Endothelial cell of umbilical vein (primary cell): Measurements from ENCODE around the gene KRT74. TPM values are rescaled to one million over a fixed set of nuclear protein-coding genes. Genes with fewer than 3 reads are reported as not detected.

Experiments
- BruUV-seq: library from RNA; stranded (reverse); fragments of 400-500 nt; replicated peaks from 2 replicates; lab custom pipeline; 2021; lab: Mats Ljungman, UMichigan
- CTCF ChIA-PET: fragments of 300-600, 350-600 bp; sonication (Branson Sonifier 250); formaldehyde crosslinking; loops from one replicate; lab custom pipeline; 2021; ENCODE audit warnings: antibody characterized with exemption, inconsistent platforms; lab: Charles Lee
- POLR2A ChIA-PET: fragments of 300-600, 350-600 bp; sonication (Branson Sonifier 250); formaldehyde crosslinking; loops from one replicate; lab custom pipeline; 2021; ENCODE audit warnings: antibody characterized with exemption, inconsistent platforms; lab: Charles Lee
- DNase-seq: peaks from one replicate; pipeline ENCODE4 v3.0.0-alpha.2; 2011; ENCODE audit warnings: low read depth, low spot score
- FAIRE-seq: peaks from 2 replicates; lab custom pipeline; 2011; peaks lifted over from hg19 to GRCh38; lab: Jason Lieb, UNC
- H2AFZ ChIP-seq: 2 replicates; pipeline ENCODE4 v1.6.0; 2012; ENCODE audit warnings: low read depth, low read length, control low read depth, inconsistent platforms
- H3K27ac ChIP-seq: 2 replicates; pipeline ENCODE4 v1.5.1; 2011; ENCODE audit warnings: low read depth, mild to moderate bottlenecking, control low read depth, low read length, moderate library complexity; ENCODE audit not compliant: insufficient read depth
- H3K27me3 ChIP-seq, 2 experiments: 2 replicates each; pipeline versions ENCODE4 v1.6.0 to v1.6.1; 2011; ENCODE audit warnings: low read length in 2 of 2, mixed read lengths in 1 of 2; ENCODE audit not compliant: control insufficient read depth in 2 of 2, insufficient read depth in 2 of 2
- H3K36me3 ChIP-seq, 2 experiments: 2 replicates in 1 of 2; 3 replicates in 1 of 2; pipeline ENCODE4 v1.5.1; 2011; ENCODE audit warnings: low read length in 2 of 2, mild to moderate bottlenecking in 1 of 2, moderate library complexity in 1 of 2; ENCODE audit not compliant: control insufficient read depth in 2 of 2, insufficient read depth in 2 of 2; ENCODE audit errors: extremely low read depth in 1 of 2
- H3K4me1 ChIP-seq: 3 replicates; pipeline ENCODE4 v1.5.1; 2011; ENCODE audit warnings: mild to moderate bottlenecking, low read length; ENCODE audit not compliant: control insufficient read depth, insufficient read depth; ENCODE audit errors: extremely low read depth
- H3K4me2 ChIP-seq: 2 replicates; pipeline ENCODE4 v1.6.1; 2011; ENCODE audit warnings: low read length, control low read depth, mixed read lengths; ENCODE audit not compliant: insufficient read depth
- H3K4me3 ChIP-seq, 3 experiments: fragments of 200-600 bp in 1 of 3; sonication (generic), shearing (Covaris generic) in 1 of 3; replicated peaks in 1 of 3; 2 replicates each; pipeline ENCODE4 v1.5.1; 2011 to 2016; ENCODE audit warnings: control low read depth in 3 of 3, low read length in 3 of 3, mild to moderate bottlenecking in 2 of 3, inconsistent platforms in 1 of 3, low read depth in 1 of 3, moderate library complexity in 1 of 3; ENCODE audit not compliant: insufficient read depth in 1 of 3
- H3K79me2 ChIP-seq: 2 replicates; pipeline ENCODE4 v1.6.0; 2012; ENCODE audit warnings: low read length, inconsistent platforms; ENCODE audit not compliant: control insufficient read depth, insufficient read depth
- H3K9ac ChIP-seq: replicated peaks from 2 replicates; pipeline ENCODE3; 2011; ENCODE audit warnings: low read length, control low read depth; ENCODE audit not compliant: insufficient read depth; ENCODE audit errors: extremely low read depth
- H3K9me1 ChIP-seq: replicated peaks from 3 replicates; pipeline ENCODE4 v1.6.0; 2011; ENCODE audit warnings: mild to moderate bottlenecking, low read length; ENCODE audit not compliant: control insufficient read depth, insufficient read depth; ENCODE audit errors: extremely low read depth
- H3K9me3 ChIP-seq: replicated peaks from 2 replicates; pipeline ENCODE4 v1.5.1; 2012; ENCODE audit warnings: low read length, inconsistent platforms; ENCODE audit not compliant: control insufficient read depth, insufficient read depth
- H4K20me1 ChIP-seq: replicated peaks from 2 replicates; pipeline ENCODE3; 2011; ENCODE audit warnings: mild to moderate bottlenecking, low read length; ENCODE audit not compliant: control insufficient read depth, insufficient read depth; ENCODE audit errors: extremely low read depth
- EZH2 ChIP-seq: IDR thresholded peaks from 2 replicates; pipeline ENCODE4 v1.6.1; 2012; ENCODE audit warnings: borderline replicate concordance, low read depth, mild to moderate bottlenecking, moderate library complexity, low read length, inconsistent platforms; ENCODE audit not compliant: severe bottlenecking
- FOS ChIP-seq: IDR thresholded peaks from 2 replicates; pipeline ENCODE4 v1.6.1; 2011; ENCODE audit warnings: mild to moderate bottlenecking, low read length, moderate library complexity, borderline replicate concordance; ENCODE audit not compliant: insufficient read depth
- POLR2AphosphoS5 ChIP-seq: IDR thresholded peaks from 2 replicates; pipeline ENCODE4 v1.6.1; 2012; ENCODE audit warnings: low read depth, mild to moderate bottlenecking, control low read depth, low read length, moderate library complexity; ENCODE audit not compliant: insufficient read depth
- dilution Hi-C: fragments of 300-500 bp; cut with MboI; formaldehyde crosslinking; loops from one replicate; pipeline ENCODE4 v1.15.0; 2019; ENCODE audit warnings: low sequenced_read_pairs; ENCODE audit not compliant: extremely low pct_ligation_motif_present
- intact Hi-C: fragments of 100-400 bp; cut with micrococcal nuclease; formaldehyde crosslinking; loops from one replicate; pipeline ENCODE4 v1.10.0; 2022
- polyA plus RNA-seq, 4 experiments: library from polyadenylated mRNA; depleted of rRNA in 3 of 4; stranded (reverse) in 3 of 4; unstranded in 1 of 4; fragments of >200 nt; gene quantifications; 2 replicates each; pipeline versions ENCODE4 v1.2.1 to v1.2.3, GENCODE V29; 2011 to 2012; ENCODE audit warnings: missing spikeins in 1 of 4
- total RNA-seq: library from RNA; stranded (reverse); gene quantifications from 2 replicates; pipeline ENCODE4 v1.2.3, GENCODE V29; 2021
- TF ChIP-seq, protein P1 (sequence below), 2 donors: IDR thresholded peaks; 1 replicate in 1 of 2; 2 replicates in 1 of 2; pipeline ENCODE4 v1.5.1; 2011; ENCODE audit warnings: low read length in 2 of 2, mild to moderate bottlenecking in 2 of 2, moderate library complexity in 2 of 2, control low read depth in 1 of 2, inconsistent platforms in 1 of 2, low read depth in 1 of 2; ENCODE audit not compliant: insufficient read depth in 1 of 2; ENCODE audit errors: extremely low read depth in 1 of 2

Gene KRT74
- total and polyA plus RNA-seq, 2 donors (not counting 3 experiments of a cell fraction or from before 2014, with no cell fraction given): not detected

DNA sequence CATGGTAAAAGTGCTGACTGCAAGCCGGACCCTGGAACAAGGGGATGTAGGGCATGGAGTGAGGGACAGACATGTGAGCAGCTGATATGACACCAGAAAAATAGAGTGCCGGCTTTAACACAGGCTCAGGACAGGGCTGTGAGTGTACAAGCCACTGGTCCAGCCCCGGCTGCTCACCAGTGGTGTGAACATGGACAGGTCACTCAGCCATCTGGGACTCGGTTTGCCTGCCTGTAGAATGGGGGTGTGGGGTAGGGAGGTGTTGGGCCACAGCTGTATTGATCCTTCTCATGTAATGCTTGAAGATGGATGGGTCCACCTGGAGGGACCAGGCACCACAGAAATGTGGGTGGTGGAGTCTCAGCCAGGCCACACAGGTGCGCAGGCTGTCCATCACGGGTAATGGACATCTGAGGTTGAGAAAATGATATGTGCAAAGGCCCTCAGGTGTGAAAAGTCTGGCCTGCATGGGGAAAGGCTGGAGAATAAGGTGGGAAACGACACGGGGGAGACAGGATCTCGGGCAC is 10.6 kb upstream of the KRT74 start:
- H2AFZ ChIP-seq: no peak overlapping the region
- no peaks in the 10 kb centered on the region for H3K36me3 ChIP-seq
- DNase-seq (no peak), FAIRE-seq (no peak)
- TF ChIP-seq EZH2 (no peak), FOS (no peak), POLR2AphosphoS5 (no peak)
- TF ChIP-seq, protein P1, sequence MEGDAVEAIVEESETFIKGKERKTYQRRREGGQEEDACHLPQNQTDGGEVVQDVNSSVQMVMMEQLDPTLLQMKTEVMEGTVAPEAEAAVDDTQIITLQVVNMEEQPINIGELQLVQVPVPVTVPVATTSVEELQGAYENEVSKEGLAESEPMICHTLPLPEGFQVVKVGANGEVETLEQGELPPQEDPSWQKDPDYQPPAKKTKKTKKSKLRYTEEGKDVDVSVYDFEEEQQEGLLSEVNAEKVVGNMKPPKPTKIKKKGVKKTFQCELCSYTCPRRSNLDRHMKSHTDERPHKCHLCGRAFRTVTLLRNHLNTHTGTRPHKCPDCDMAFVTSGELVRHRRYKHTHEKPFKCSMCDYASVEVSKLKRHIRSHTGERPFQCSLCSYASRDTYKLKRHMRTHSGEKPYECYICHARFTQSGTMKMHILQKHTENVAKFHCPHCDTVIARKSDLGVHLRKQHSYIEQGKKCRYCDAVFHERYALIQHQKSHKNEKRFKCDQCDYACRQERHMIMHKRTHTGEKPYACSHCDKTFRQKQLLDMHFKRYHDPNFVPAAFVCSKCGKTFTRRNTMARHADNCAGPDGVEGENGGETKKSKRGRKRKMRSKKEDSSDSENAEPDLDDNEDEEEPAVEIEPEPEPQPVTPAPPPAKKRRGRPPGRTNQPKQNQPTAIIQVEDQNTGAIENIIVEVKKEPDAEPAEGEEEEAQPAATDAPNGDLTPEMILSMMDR (IDR thresholded peaks at IDR 0.05; ENCODE audit: extremely low read depth in 1 of 2, insufficient read depth in 1 of 2, low read depth in 1 of 2, low read length in 2 of 2): no peak
- dilution Hi-C loops (no loop called here), intact Hi-C loops (no loop called here)
- no peaks in the 10 kb centered on the region for H3K9me1 ChIP-seq
- H3K27ac ChIP-seq: no peak overlapping the region
- H3K4me2 ChIP-seq: no peak overlapping the region
- H4K20me1 ChIP-seq: no peaks in the 10 kb centered on the region
- no TSS peak for BruUV-seq
- H3K4me1 ChIP-seq: no peaks in the 10 kb centered on the region
- H3K4me3 ChIP-seq: no peak overlapping the region
- no peaks in the 10 kb centered on the region for H3K9me3 ChIP-seq
- ChIA-PET CTCF (interaction anchor here (0.8 to 12.3 kb wide), 8 partner anchors 10 to 429 kb away, joined by 3 to 135 read pairs (median 6); no protein-coding TSS in a partner anchor), POLR2A (no interaction called here)
- no peak overlapping the region for H3K9ac ChIP-seq
- no peaks in the 10 kb centered on the region for H3K79me2 ChIP-seq
- H3K27me3 ChIP-seq: peaks cover 0 to 2% of the 10 kb centered on the region in 2 experiments
